Left lung (tissue), 10 donors: ENCODE results near the gene TLCD3B. TPM values are rescaled to one million over a fixed set of nuclear protein-coding genes. Genes with fewer than 3 reads are reported as not detected.

Source experiments
- ATAC-seq: fragments of 200-7000 bp; cut with Tn5 transposase; one replicate; pipeline ENCODE4 v1.9.1; 2020; ENCODE audit warnings: moderate library complexity
- DNase-seq, 4 donors: peaks; one replicate each; pipeline ENCODE4 v3.0.0-alpha.2; 2013 to 2020
- H3K27ac ChIP-seq, 2 donors: fragments of 200-600 bp; sonication (generic) in 1 of 2; one replicate each; pipeline versions ENCODE4 v1.5.0 to v1.8.0; 2020 to 2021
- H3K27me3 ChIP-seq, 2 donors: fragments of 200-600 bp; sonication (generic) in 1 of 2; one replicate each; pipeline versions ENCODE4 v1.5.0 to v1.8.0; 2020 to 2021
- H3K36me3 ChIP-seq, 2 donors: fragments of 200-600 bp; sonication (generic) in 1 of 2; one replicate each; pipeline versions ENCODE4 v1.5.0 to v1.8.0; 2020 to 2021
- H3K4me1 ChIP-seq, 2 donors: fragments of 200-600 bp; one replicate each; pipeline ENCODE4 v1.8.0; 2021
- H3K4me3 ChIP-seq, 2 donors: fragments of 200-600 bp; sonication (generic) in 1 of 2; one replicate each; pipeline versions ENCODE4 v1.5.0 to v1.8.0; 2020 to 2021; ENCODE audit warnings: mild to moderate bottlenecking in 1 of 2
- H3K9me3 ChIP-seq, 2 donors: fragments of 200-600 bp; sonication (generic) in 1 of 2; one replicate each; pipeline versions ENCODE4 v1.5.0 to v1.8.0; 2020 to 2021
- intact Hi-C, 2 donors: fragments of 100-400 bp; cut with DNase I; formaldehyde crosslinking; loops; one replicate each; pipeline versions ENCODE4 v1.11.2 to v1.14.2; 2022
- polyA plus RNA-seq, 6 donors: library from polyadenylated mRNA; unstranded; fragments of 120-200 nt; gene quantifications; one replicate each; pipeline ENCODE4 v1.2.1, GENCODE V29; 2013; ENCODE audit not compliant: insufficient read length in 6 of 6
- total RNA-seq, 2 donors: library from RNA; stranded (reverse); fragmentation: NEBNext Ultra II Directional; extraction: Animal tissue kit (Norgen Biotek cat#: 25700); gene quantifications; one replicate each; pipeline ENCODE4 v1.2.1, GENCODE V29; 2021
- TF ChIP-seq, protein P1 (sequence below), 2 donors: fragments of 200-600 bp; sonication (generic) in 1 of 2; IDR thresholded peaks; one replicate each; pipeline versions ENCODE4 v1.5.0 to v1.8.0; 2021; ENCODE audit warnings: antibody characterized with exemption in 2 of 2
- donor health status: DM: no; HTN: yes; CAD: no.
- donor health status: DM: no; HTN: no; CAD: no.

Gene TLCD3B
- total and polyA plus RNA-seq, 8 donors: 0.28 to 1.4 (median 0.85) TPM; not detected in 1

DNA sequence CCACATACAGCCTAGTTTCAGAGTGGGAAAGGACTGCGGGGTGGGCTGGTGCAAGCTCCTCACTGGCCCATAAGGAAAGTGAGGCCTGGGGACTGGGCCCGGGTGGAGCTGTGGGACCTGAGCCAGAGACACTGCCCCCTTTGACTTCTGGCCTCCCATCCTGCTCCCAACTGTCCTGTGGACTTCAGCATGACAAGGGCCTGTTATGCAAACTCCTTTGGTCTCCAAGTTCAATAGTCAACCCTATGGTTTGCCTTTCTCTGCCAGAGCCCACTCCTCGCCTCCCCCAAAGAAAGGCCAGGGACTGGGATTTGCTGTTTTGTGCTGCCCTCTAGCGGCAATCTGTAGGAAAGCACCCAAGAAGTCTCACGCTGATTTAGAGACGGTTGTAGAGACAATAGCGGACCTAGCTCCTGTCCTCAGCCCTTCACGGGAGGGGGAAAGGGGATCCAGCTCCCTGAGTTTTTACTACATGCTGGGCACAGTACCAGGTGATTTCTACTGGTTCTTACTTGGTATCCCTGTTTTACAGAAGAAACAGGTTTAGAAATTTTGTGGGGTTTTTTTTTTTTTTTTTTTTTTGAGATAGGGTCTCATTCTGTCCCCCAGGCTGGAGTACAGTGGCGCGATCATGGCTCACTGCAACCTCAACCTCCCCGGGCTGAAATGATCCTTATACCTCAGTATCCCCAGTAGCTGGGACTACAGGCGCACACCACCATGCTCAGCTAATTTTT is 1.2 kb upstream of the TLCD3B start:
- Histone ChIP-seq H3K27ac (no peak overlapping the region), H3K36me3 (no peaks in the 10 kb centered on the region), H3K4me3 (no peak overlapping the region), H3K4me1 (peaks cover 0 to 9% of the 10 kb centered on the region in 2 donors), H3K9me3 (no peaks in the 10 kb centered on the region), H3K27me3 (peaks cover 34 to 89% of the 10 kb centered on the region in 2 donors)
- TF ChIP-seq, protein P1, sequence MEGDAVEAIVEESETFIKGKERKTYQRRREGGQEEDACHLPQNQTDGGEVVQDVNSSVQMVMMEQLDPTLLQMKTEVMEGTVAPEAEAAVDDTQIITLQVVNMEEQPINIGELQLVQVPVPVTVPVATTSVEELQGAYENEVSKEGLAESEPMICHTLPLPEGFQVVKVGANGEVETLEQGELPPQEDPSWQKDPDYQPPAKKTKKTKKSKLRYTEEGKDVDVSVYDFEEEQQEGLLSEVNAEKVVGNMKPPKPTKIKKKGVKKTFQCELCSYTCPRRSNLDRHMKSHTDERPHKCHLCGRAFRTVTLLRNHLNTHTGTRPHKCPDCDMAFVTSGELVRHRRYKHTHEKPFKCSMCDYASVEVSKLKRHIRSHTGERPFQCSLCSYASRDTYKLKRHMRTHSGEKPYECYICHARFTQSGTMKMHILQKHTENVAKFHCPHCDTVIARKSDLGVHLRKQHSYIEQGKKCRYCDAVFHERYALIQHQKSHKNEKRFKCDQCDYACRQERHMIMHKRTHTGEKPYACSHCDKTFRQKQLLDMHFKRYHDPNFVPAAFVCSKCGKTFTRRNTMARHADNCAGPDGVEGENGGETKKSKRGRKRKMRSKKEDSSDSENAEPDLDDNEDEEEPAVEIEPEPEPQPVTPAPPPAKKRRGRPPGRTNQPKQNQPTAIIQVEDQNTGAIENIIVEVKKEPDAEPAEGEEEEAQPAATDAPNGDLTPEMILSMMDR (IDR thresholded peaks at IDR 0.05): peak; percentile 61 to 77
- peak in 3 of 4 donors; percentile 6 to 50 (median 24) for DNase-seq
- peak; percentile 72 for ATAC-seq
- intact Hi-C loops: no loop called here

DNA sequence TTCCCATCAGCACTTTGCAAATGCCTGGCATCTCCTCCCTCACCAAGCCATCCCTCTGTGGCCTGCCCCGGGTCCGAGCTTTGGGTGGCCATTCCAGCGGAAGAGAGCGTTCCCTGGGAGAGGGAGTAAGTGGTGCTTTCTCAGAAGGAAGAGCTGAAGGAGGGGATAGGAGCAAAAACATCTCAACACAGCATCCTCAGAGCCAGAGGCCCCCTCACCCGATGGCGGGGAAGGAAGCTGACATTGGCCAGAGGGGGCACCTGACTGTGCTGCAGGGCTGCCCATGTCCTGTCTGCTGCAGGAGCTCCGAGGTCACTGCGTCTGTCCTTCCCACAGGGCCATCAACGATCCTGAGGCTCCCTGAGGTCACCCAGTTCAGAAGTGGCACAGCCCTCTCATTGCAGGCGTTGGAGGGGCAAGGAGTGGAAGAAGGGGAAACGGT is 427 bp upstream of the TLCD3B start:
- H3K27me3 ChIP-seq: peaks cover 34 to 97% of the 10 kb centered on the region in 2 donors
- no peak for ATAC-seq
- H3K4me3 ChIP-seq: no peak overlapping the region

DNA sequence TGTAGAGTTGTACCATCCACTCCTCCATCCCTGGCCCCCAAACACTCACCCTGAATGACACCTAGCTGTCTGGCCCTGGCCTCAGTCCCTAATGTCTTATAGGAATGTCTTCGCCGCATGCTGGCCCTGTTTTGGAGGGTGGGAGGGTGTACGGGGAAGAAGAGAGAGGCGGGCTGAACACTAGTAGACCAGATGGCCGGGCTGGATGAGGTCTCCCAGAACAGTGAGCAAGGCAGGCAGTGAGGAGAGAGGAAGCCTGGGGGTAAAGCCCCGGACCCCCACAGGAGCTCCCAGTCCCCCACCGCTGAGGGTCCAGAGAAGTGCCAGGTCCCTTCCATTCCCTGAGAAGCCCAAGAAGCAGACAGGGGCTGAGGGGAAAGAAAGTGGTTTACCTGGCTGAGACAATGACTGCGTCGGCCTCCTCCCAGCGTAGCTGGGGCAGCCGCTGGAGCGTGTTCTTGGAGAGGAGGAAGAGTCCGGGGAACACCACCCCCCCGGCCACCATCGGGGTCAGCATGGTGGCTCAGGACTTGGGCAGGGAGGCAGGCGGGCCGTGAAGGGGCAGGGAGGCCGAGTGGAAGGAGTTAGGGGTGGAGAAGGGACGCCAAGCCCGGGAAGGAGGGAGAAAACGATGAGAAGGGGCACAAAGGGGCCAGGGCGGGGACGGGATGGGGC is 923 bp downstream of the TLCD3B start:
- Histone ChIP-seq H3K4me3 (no peak overlapping the region), H3K4me1 (peaks cover 0 to 9% of the 10 kb centered on the region in 2 donors), H3K27me3 (peaks cover 34 to 100% of the 10 kb centered on the region in 2 donors), H3K27ac (no peak overlapping the region), H3K36me3 (no peaks in the 10 kb centered on the region), H3K9me3 (no peaks in the 10 kb centered on the region)
- TF ChIP-seq, protein P1 (IDR thresholded peaks at IDR 0.05): no peak
- intact Hi-C loops: no loop called here
- ATAC-seq (no peak), DNase-seq (no peak)

More for the DNA sequence above, 427 bp upstream of the TLCD3B start:
- TF ChIP-seq, protein P1 (IDR thresholded peaks at IDR 0.05): no peak
- peak in 1 of 4 donors; percentile 30 for DNase-seq
- Histone ChIP-seq H3K9me3 (no peaks in the 10 kb centered on the region), H3K27ac (no peak overlapping the region), H3K4me1 (peaks cover 0 to 9% of the 10 kb centered on the region in 2 donors), H3K36me3 (no peaks in the 10 kb centered on the region)
- intact Hi-C loops: no loop called here

DNA sequence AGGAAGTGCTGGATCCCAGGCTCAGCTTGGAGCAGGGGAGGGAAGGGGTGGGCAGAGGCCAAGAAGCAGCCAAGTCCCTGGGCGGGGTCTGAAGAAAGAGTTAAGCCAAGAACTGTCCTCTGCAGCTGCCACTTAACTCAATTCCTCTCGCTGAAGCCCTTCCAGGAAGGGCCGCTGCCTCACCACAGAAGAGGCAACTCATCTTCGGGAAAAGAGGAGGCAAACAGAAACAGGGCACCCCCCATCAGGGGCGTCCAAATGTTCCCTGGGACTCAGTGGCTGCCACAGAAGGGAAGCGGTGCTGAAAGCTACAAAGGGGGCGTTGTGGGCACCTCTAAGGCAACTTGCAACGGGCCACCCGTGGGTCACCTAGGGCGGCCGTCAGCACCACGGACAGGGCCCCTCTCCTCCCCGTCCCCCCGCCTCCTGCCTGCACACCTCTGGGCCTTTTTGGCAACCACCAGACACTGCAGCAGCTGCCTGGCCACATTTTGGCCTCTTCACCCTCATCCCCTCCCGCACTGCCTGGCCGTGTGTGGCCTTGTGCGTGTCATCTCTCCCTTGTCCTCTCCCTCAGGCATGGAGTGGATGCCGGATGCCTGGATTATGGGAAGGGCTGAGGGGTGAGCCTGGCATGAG is 2.5 kb downstream of the TLCD3B start:
- Histone ChIP-seq H3K9me3 (no peaks in the 10 kb centered on the region), H3K27me3 (peaks cover 34 to 99% of the 10 kb centered on the region in 2 donors), H3K27ac (no peak overlapping the region), H3K4me1 (peaks cover 0 to 9% of the 10 kb centered on the region in 2 donors), H3K36me3 (no peaks in the 10 kb centered on the region), H3K4me3 (no peak overlapping the region)
- ATAC-seq (peak; percentile 49), DNase-seq (peak in 3 of 4 donors; percentile 26 to 54 (median 49))
- intact Hi-C loops: no loop called here
- TF ChIP-seq, protein P1 (IDR thresholded peaks at IDR 0.05): no peak
